IMR-90 (cell line): ENCODE data around the gene ZNF750. TPM values are rescaled to one million over a fixed set of nuclear protein-coding genes. Genes with fewer than 3 reads are reported as not detected.

Source experiments
- ATAC-seq: fragments of 200-7000 bp; cut with Tn5 transposase; 2 replicates; pipeline ENCODE4 v1.9.1; 2020; ENCODE audit warnings: low read depth, mild to moderate bottlenecking, moderate library complexity
- BruUV-seq: library from RNA; stranded (reverse); fragments of 400-500 nt; replicated peaks from 2 replicates; lab custom pipeline; 2021; lab: Mats Ljungman, UMichigan
- CTCF ChIA-PET: fragments of 300-600 bp; formaldehyde crosslinking; extraction: SDS; loops from one replicate; lab custom pipeline; 2021; ENCODE audit warnings: antibody characterized with exemption; lab: Yijun Ruan, JAX
- POLR2A ChIA-PET: fragments of 300-600 bp; sonication (Branson Sonifier 250); formaldehyde crosslinking; loops from one replicate; lab custom pipeline; 2022; ENCODE audit warnings: antibody characterized with exemption; ENCODE audit not compliant: unreplicated experiment; lab: Charles Lee
- DNase-seq: peaks from one replicate; pipeline ENCODE4 v3.0.0; 2013
- H2AFZ ChIP-seq: replicated peaks from 2 replicates; pipeline ENCODE3; 2013; ENCODE audit warnings: low read length, mild to moderate bottlenecking; ENCODE audit not compliant: poor library complexity
- H2AK5ac ChIP-seq: 2 replicates; pipeline ENCODE4 v1.6.1; 2013; ENCODE audit warnings: low read depth, low read length, inconsistent platforms
- H2AK9ac ChIP-seq: replicated peaks from 2 replicates; pipeline ENCODE3; 2013; ENCODE audit warnings: mild to moderate bottlenecking, low read depth, low read length, moderate library complexity; ENCODE audit not compliant: poor library complexity
- H2BK120ac ChIP-seq: 2 replicates; pipeline ENCODE4 v1.6.1; 2013; ENCODE audit warnings: low read depth, low read length, inconsistent platforms
- H2BK15ac ChIP-seq: 3 replicates; pipeline ENCODE4 v1.6.1; 2013; ENCODE audit warnings: low read depth, low read length, inconsistent platforms
- H2BK20ac ChIP-seq: 2 replicates; pipeline ENCODE4 v1.6.1; 2013; ENCODE audit warnings: low read depth, mild to moderate bottlenecking, inconsistent platforms, low read length, moderate library complexity
- H2BK5ac ChIP-seq: 2 replicates; pipeline ENCODE4 v1.6.1; 2013; ENCODE audit warnings: mild to moderate bottlenecking, low read depth, low read length, inconsistent platforms; ENCODE audit not compliant: poor library complexity, severe bottlenecking
- H3K14ac ChIP-seq: replicated peaks from 2 replicates; pipeline ENCODE4 v1.6.1; 2013; ENCODE audit warnings: low read depth, low read length, inconsistent platforms
- H3K18ac ChIP-seq: 2 replicates; pipeline ENCODE4 v1.6.1; 2013; ENCODE audit warnings: low read depth, low read length, control low read depth
- H3K23ac ChIP-seq: 2 replicates; pipeline ENCODE4 v1.6.1; 2013; ENCODE audit warnings: low read depth, low read length, inconsistent platforms
- H3K27ac ChIP-seq: 2 replicates; pipeline ENCODE4 v1.5.1; 2013; ENCODE audit warnings: mild to moderate bottlenecking, control low read depth, low read length; ENCODE audit not compliant: insufficient read depth
- H3K27me3 ChIP-seq: 2 replicates; pipeline ENCODE4 v1.6.1; 2013; ENCODE audit warnings: low read length; ENCODE audit not compliant: control insufficient read depth, insufficient read depth
- H3K36me3 ChIP-seq: 2 replicates; pipeline ENCODE4 v1.6.1; 2013; ENCODE audit warnings: low read length, mixed read lengths; ENCODE audit not compliant: control insufficient read depth, insufficient read depth
- H3K4ac ChIP-seq: 2 replicates; pipeline ENCODE4 v1.6.1; 2013; ENCODE audit warnings: low read depth, low read length, inconsistent platforms
- H3K4me1 ChIP-seq: 2 replicates; pipeline ENCODE4 v1.6.1; 2013; ENCODE audit warnings: low read length, mixed read lengths; ENCODE audit not compliant: control insufficient read depth, insufficient read depth
- H3K4me2 ChIP-seq: 2 replicates; pipeline ENCODE4 v1.6.1; 2013; ENCODE audit warnings: low read depth, mild to moderate bottlenecking, control low read depth, low read length, moderate library complexity
- H3K4me3 ChIP-seq: 2 replicates; pipeline ENCODE4 v1.5.1; 2013; ENCODE audit warnings: low read depth, mild to moderate bottlenecking, control low read depth, low read length, moderate library complexity; ENCODE audit not compliant: insufficient read depth
- H3K56ac ChIP-seq: 2 replicates; pipeline ENCODE4 v1.6.1; 2013; ENCODE audit warnings: low read length, inconsistent platforms; ENCODE audit not compliant: insufficient read depth; ENCODE audit errors: extremely low read depth
- H3K79me1 ChIP-seq, 2 experiments: 2 replicates each; pipeline ENCODE4 v1.6.1; 2013; ENCODE audit warnings: low read length in 2 of 2, inconsistent platforms in 1 of 2, low read depth in 1 of 2
- H3K9ac ChIP-seq: 2 replicates; pipeline ENCODE4 v1.6.1; 2013; ENCODE audit warnings: low read depth, low read length, control low read depth
- H3K9me1 ChIP-seq: 2 replicates; pipeline ENCODE4 v1.6.1; 2013; ENCODE audit warnings: low read length, inconsistent platforms; ENCODE audit not compliant: insufficient read depth
- H3K9me3 ChIP-seq: 2 replicates; pipeline ENCODE4 v1.6.1; 2013; ENCODE audit warnings: low read length; ENCODE audit not compliant: control insufficient read depth, insufficient read depth
- H4K20me1 ChIP-seq: 2 replicates; pipeline ENCODE4 v1.6.1; 2013; ENCODE audit warnings: low read length, inconsistent platforms; ENCODE audit not compliant: insufficient read depth
- H4K5ac ChIP-seq: 2 replicates; pipeline ENCODE4 v1.6.1; 2013; ENCODE audit warnings: mild to moderate bottlenecking, low read depth, low read length, control low read depth
- H4K8ac ChIP-seq, 2 experiments: 2 replicates each; pipeline ENCODE4 v1.6.1; 2013; ENCODE audit warnings: low read depth in 2 of 2, low read length in 2 of 2, control low read depth in 1 of 2, inconsistent platforms in 1 of 2
- H4K91ac ChIP-seq: 2 replicates; pipeline ENCODE4 v1.6.1; 2013; ENCODE audit warnings: low read depth, low read length, inconsistent platforms; ENCODE audit not compliant: insufficient read depth
- BHLHE40 ChIP-seq: fragments of 150-350 bp; IDR thresholded peaks from 2 replicates; pipeline ENCODE4 v1.6.1; 2016; ENCODE audit warnings: mild to moderate bottlenecking, low read depth, low read length
- CEBPB ChIP-seq: IDR thresholded peaks from 2 replicates; pipeline ENCODE4 v1.6.1; 2012; ENCODE audit warnings: low read depth, low read length, improper control_type of control experiment
- CHD1 ChIP-seq: IDR thresholded peaks from 2 replicates; pipeline ENCODE4 v1.6.1; 2012; ENCODE audit warnings: low read depth, low read length, improper control_type of control experiment
- CTCF ChIP-seq: conservative IDR thresholded peaks from 2 replicates; pipeline ENCODE4 v1.5.1; 2012; ENCODE audit warnings: mild to moderate bottlenecking, low read depth, low read length, improper control_type of control experiment
- ELK1 ChIP-seq: fragments of 150-350 bp; IDR thresholded peaks from 2 replicates; pipeline ENCODE4 v1.6.1; 2016; ENCODE audit warnings: low read depth, mild to moderate bottlenecking, low read length, moderate library complexity, borderline replicate concordance
- FOS ChIP-seq: fragments of 150-350 bp; IDR thresholded peaks from 2 replicates; pipeline ENCODE4 v1.6.1; 2016; ENCODE audit warnings: low read depth, low read length
- MAFK ChIP-seq: IDR thresholded peaks from 2 replicates; pipeline ENCODE4 v1.6.1; 2012; ENCODE audit warnings: low read depth, low read length, improper control_type of control experiment
- MAZ ChIP-seq: IDR thresholded peaks from 2 replicates; pipeline ENCODE4 v1.6.1; 2012; ENCODE audit warnings: low read depth, mild to moderate bottlenecking, low read length, improper control_type of control experiment, moderate library complexity, borderline replicate concordance
- MXI1 ChIP-seq: IDR thresholded peaks from 2 replicates; pipeline ENCODE4 v1.6.1; 2012; ENCODE audit warnings: low read depth, mild to moderate bottlenecking, low read length, moderate library complexity, borderline replicate concordance
- NFE2L2 ChIP-seq: fragments of 150-350 bp; IDR thresholded peaks from 2 replicates; pipeline ENCODE4 v1.6.1; 2016; ENCODE audit warnings: low read depth, mild to moderate bottlenecking, low read length
- POLR2A ChIP-seq: IDR thresholded peaks from 2 replicates; pipeline ENCODE4 v1.6.1; 2012; ENCODE audit warnings: mild to moderate bottlenecking, low read depth, low read length
- RAD21 ChIP-seq: IDR thresholded peaks from 2 replicates; pipeline ENCODE4 v1.6.1; 2012; ENCODE audit warnings: low read length, improper control_type of control experiment
- RCOR1 ChIP-seq: IDR thresholded peaks from 2 replicates; pipeline ENCODE4 v1.6.1; 2012; ENCODE audit warnings: mild to moderate bottlenecking, low read length, improper control_type of control experiment; ENCODE audit not compliant: insufficient replicate concordance
- RFX5 ChIP-seq: IDR thresholded peaks from 2 replicates; pipeline ENCODE4 v1.8.0; 2012; ENCODE audit warnings: low read depth, mild to moderate bottlenecking, low read length, moderate library complexity
- SMC3 ChIP-seq: fragments of 150-350 bp; IDR thresholded peaks from 2 replicates; pipeline ENCODE4 v1.6.1; 2016; ENCODE audit warnings: low read depth, mild to moderate bottlenecking, antibody characterized with exemption, low read length, moderate library complexity
- USF2 ChIP-seq: fragments of 150-350 bp; IDR thresholded peaks from 2 replicates; pipeline ENCODE4 v1.6.1; 2017; ENCODE audit warnings: mild to moderate bottlenecking, antibody characterized with exemption, low read length, low read depth
- WGBS, 2 experiments: methylation state at CpG; one replicate each; pipeline versions ENCODE4 v1.1.5 to v1.1.7; 2013; ENCODE audit warnings: missing lambda C conversion rate in 2 of 2; ENCODE audit not compliant: insufficient read length in 1 of 2; ENCODE audit errors: extremely low coverage in 2 of 2; 5-methylcytosine and 5-hydroxymethylcytosine counted together
- dilution Hi-C: fragments of 300-500 bp; cut with HindIII; formaldehyde crosslinking; loops from one replicate; pipeline ENCODE4 v1.14.3; 2018; ENCODE audit warnings: low sequenced_read_pairs; ENCODE audit not compliant: unreplicated experiment
- in situ Hi-C: fragments of 300-500 bp; cut with MboI; formaldehyde crosslinking; loops from 3 replicates; pipeline ENCODE4 v1.14.3; 2019; ENCODE audit warnings: low sequenced_read_pairs, inconsistent platforms, mixed read lengths
- intact Hi-C: fragments of 100-400 bp; cut with micrococcal nuclease; formaldehyde crosslinking; loops from 2 replicates; pipeline ENCODE4 v1.10.0; 2022
- polyA plus RNA-seq, 3 experiments: library from polyadenylated mRNA; depleted of rRNA; stranded (reverse); fragments of >200 nt; gene quantifications; 2 replicates each; pipeline ENCODE4 v1.2.3, GENCODE V29; 2012; ENCODE audit warnings: low replicate concordance in 1 of 3
- total RNA-seq: library from RNA; depleted of rRNA; stranded (reverse); fragments of >200 nt; gene quantifications from 2 replicates; pipeline ENCODE4 v1.2.3, GENCODE V29; 2012

ZNF750 gene
- total and polyA plus RNA-seq, 2 of the 4 experiments (the other 2 are of a cell fraction), result not detected

GRCh38 chr17:82873521-82873920 is 33.7 kb upstream of the ZNF750 start:
- Histone ChIP-seq H4K91ac (no peak overlapping the region), H3K36me3 (peaks cover 13% of the 10 kb centered on the region), H2AFZ (no peak overlapping the region), H2BK20ac (no peak overlapping the region), H3K4me3 (no peak overlapping the region), H3K9ac (no peak overlapping the region), H3K27me3 (no peaks in the 10 kb centered on the region), H4K8ac (no peak overlapping the region), H3K9me3 (no peaks in the 10 kb centered on the region), H2AK9ac (no peak overlapping the region), H3K23ac (no peak overlapping the region), H3K56ac (no peak overlapping the region), H3K18ac (no peak overlapping the region), H3K4ac (no peak overlapping the region), H4K5ac (no peak overlapping the region), H3K4me2 (no peak overlapping the region), H3K14ac (no peak overlapping the region), H3K79me1 (peaks cover 4 to 25% of the 10 kb centered on the region in 2 experiments; a peak in 3 of 4 replicates), H3K4me1 (peaks cover 3% of the 10 kb centered on the region; the same call in 1 of the 2 replicates), H2BK120ac (no peak overlapping the region), H3K27ac (no peak overlapping the region), H4K20me1 (no peaks in the 10 kb centered on the region), H3K9me1 (no peaks in the 10 kb centered on the region), H2AK5ac (no peak overlapping the region), H2BK15ac (no peak overlapping the region), H2BK5ac (no peak overlapping the region)
- CTCF ChIA-PET, result no interaction called here
- WGBS, 2 experiments, result 98% methylated on average over 11 of the region's 19 CpGs; no CpG with 5 or more reads in 1 of the 2 experiments
- in situ Hi-C loops (no loop called here), intact Hi-C loops (no loop called here), dilution Hi-C loops (no loop called here)
- POLR2A ChIA-PET, result interaction anchor here (0.6 kb wide), 1 partner anchor 90 kb away, joined by 3 read pairs; no protein-coding TSS in a partner anchor
- ATAC-seq, result no peak
- DNase-seq, result no peak
- TF ChIP-seq SMC3 (no peak), CHD1 (no peak), MXI1 (no peak), BHLHE40 (no peak), USF2 (no peak), RFX5 (no peak), MAZ (no peak), ELK1 (no peak), POLR2A (no peak), RCOR1 (no peak), CEBPB (no peak), RAD21 (no peak), MAFK (no peak), NFE2L2 (no peak), CTCF (no peak), FOS (no peak)
- no TSS peak for BruUV-seq
